ENCODE data around the gene TMEM203.

GRCh38 chr9:137194388-137194787, 11.1 kb downstream of the TMEM203 start:
- no peak for TF ChIP-seq CTCF (IDR thresholded peaks at IDR 0.05)
- no peak for TF ChIP-seq POLR2A (IDR thresholded peaks at IDR 0.05)
